GM19397 (cell line): ENCODE measurements around the gene SEC14L1.
"Not testable (repeated sequence)": the region's sequence is repeated elsewhere in the genome, so short reads cannot be mapped to it uniquely, and the experiment has no call there.

Source experiments
- ATAC-seq: cut with Tn5 transposase; IDR thresholded peaks from one replicate; pipeline ENCODE4 v1.9.1; 2021; ENCODE audit warnings: mild to moderate bottlenecking, moderate library complexity; ENCODE audit not compliant: unreplicated experiment

The SEC14L1 gene

DNA sequence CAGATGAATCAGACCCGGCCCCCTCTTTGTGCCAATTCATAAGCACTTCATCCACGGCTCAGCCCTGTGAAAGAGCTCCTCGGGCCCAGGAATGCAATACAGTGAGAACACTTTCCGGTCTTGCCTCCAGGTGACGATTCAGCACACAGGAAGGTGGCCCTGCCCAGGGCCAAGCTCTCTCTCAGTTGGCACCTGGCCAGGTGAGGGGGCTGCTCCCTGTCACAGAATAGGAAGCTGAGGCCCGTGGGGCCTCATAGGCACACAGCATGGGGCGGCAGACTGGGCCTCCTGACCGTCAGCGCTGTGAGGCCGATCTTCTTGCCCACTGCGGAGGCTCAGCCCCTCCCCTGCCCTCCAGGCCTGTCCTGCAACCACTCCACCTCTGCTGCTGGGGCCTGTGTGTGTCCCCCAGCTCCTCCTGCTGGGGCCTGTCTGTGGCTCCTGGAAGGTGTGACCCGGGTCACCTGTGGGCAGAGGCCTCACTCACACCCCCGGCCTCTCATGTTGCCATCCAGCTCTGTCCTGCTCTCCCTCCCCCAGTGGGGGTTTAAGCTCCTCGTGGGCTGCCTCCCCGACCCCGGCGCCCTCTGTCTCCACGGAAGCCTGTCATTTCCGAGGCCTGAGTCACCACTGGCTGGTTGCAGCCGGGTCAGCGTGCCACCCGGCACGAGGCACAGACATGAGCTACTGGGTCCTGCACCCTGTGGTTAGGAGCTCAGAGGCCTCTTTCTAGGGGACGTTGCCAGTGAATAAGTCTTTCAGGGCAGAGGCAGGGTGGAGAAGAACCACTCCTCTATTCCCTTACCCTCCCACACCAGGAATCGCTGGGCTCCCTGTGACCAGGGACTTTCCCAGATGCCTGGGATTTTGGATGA lies 114.4 kb downstream of the SEC14L1 start:
- no peak for ATAC-seq

DNA sequence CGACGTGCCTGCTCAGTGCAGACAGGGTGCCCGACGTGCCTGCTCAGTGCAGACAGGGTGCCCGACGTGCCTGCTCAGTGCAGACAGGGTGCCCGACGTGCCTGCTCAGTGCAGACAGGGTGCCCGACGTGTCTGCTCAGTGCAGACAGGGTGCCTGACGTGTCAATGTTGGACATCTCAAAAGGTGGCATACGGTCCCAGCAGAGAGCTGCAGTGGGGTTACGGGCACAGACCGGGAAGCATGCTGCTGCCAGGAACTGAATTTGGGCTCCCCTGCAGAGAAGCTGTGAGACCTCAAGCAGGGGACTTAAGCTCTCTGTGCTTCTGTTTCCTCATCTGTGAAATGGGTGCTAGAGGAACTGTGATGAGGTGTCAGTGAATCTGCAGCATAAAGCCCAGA lies 115.2 kb downstream of the SEC14L1 start:
- not testable (repeated sequence) for ATAC-seq

DNA sequence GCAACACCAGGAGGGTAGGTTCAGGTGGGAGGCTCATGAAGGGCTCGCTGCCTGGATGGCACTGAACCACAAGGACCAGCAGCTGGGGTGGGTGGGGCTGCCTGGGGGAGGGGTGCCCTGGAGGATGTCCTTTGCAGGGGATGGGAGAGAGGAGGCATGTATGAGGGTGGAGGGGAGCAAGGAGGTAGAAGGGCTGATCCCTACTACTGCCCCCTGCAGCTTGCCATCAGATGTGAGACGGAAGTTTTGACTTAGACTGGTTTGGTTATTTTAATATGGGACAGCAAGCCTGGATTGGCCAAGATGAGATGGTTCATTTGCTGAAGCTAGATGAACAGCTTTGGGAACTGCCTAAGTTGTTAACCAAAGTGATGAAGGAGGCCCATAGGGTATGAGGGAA lies 115.9 kb downstream of the SEC14L1 start:
- no peak for ATAC-seq

DNA sequence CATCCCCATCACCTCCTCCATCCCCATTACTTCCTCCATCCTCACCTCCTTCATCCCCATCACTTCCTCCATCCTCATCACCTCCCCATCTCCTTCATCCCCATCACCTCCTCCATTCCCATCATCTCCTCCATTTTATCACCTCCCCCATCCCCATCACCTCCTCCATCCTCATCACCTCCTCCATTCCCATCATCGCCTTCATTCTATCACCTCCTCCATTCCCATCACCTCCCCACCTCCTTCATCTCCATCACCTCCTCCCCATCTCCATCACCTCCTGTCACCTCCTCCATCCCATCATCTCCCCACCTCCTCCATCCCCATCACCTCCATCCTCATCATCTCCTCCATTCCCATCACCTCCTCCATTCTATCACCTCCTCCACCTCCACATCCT lies 116.4 kb downstream of the SEC14L1 start:
- ATAC-seq = no peak

DNA sequence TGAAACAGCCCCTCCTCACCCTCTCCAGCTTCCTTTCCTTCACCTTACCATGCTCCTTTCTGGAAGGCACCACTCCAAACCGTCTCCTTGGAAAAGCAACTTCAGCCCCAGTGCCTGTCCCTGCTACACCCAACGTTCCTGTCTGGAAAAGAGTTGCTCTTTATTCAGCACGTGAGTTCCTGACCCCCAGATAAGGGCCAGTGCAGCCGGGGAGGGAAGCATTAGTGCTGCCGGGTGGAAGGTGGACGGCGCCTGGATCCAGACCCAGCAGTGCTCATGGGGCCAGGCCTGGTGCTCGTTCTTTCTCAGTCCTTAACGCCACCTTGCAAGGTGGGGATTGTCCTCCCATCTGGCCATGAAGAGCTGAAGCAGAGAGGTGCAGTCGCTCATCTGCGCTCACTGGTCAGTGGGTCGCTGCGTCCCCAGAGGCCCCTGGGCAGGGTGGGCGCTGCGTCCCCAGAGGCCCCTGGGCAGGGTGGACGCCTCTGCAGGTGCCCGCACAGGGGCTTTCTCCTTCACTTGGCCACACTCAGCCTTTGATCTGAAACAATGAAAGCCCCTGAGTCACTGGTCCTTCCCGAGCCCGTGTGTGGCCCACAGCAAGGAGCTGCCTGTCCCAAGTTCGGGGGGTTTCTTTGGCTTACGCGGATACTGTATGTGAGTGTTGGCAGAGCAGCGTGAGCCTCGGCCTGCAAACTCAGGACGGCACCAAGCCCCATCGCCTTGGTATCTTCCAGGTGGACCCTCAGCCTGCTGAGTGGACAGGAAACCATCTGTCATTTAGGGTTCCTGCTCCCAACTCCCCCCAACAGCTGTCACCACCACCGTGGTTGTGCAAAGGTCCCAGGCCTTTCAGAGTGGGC lies 117.1 kb downstream of the SEC14L1 start:
- ATAC-seq = no peak

DNA sequence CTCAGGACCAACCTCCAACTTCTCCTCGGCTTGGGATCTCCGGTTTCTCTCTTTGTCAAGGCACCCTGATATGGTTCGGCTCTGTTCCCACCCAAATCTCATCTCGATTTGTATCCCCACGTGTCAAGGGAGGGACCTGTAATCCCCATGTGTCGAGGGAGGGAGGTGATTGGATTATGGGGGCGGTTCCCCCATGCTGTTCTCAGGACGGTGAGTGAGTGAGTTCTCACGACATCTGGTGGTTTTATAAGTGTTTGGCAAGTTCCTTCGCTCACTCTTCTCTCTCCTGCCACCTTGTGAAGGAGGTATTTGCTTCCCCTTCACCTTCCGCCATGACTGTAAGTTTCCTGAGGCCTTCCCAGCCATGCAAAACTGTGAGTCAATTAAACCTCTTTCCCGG lies 117.9 kb downstream of the SEC14L1 start:
- no peak for ATAC-seq

DNA sequence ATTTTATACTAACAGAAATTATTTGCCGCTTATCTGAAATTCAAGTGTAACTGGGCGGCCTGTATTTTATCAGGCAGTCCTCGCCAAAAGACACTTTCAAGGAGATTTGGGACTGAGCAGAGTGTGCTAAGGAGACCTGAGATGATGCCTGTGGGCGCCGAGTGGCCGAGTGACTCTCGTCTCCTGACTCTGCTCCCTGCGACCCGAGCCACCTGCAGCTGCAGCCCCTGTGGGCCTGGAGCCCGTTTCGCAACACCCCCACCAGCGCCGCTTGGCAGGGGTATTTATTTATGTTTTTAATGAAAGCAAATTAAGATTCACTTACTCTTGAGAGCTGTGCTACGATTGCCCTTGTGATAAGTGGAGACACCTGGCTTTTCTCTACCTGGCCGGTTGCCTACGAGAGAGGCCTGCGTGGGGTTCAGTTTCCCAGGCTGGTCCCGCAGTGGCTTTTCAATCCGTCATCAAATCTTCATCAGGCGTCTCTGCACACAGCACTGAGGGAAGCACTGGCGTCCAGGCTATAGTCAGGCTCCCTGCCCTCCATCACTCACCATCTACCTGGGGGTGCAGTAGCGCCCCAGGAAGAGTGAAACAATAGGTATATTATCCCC lies 124.0 kb downstream of the SEC14L1 start:
- no peak for ATAC-seq

DNA sequence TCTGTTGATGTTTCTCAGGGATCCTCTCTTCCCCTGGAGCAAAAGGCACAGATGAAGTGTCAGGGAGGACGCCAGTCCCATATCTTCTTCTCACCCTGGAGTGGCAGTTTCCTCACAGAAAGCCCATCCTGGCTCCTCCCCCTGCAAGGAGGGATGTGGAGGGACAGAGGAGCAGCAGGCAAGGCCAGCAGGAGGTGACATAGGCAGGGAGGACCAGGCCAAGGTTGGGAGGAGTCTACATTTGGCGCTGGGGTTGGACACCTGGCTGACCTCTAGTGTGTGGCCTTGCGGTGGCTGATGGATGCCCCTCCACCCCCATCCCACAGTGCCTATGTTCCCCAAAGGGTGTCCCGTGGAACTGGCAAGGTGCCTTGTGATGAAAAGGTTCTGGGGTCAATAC lies 125.4 kb downstream of the SEC14L1 start:
- ATAC-seq = no peak
